Eye (tissue), 1 donor: Measurements from ENCODE around the gene POU5F2.

Experiments used
- DNase-seq: peaks from one replicate; pipeline ENCODE4 v3.0.0-alpha.2; 2015

Gene POU5F2

GRCh38 chr5:93715761-93716160 is 25.6 kb downstream of the POU5F2 start:
- DNase-seq, result no peak

- DNase-seq, result no peak
These were observed 26.1 kb downstream of the POU5F2 start for GRCh38 chr5:93715327-93715726.

DNA sequence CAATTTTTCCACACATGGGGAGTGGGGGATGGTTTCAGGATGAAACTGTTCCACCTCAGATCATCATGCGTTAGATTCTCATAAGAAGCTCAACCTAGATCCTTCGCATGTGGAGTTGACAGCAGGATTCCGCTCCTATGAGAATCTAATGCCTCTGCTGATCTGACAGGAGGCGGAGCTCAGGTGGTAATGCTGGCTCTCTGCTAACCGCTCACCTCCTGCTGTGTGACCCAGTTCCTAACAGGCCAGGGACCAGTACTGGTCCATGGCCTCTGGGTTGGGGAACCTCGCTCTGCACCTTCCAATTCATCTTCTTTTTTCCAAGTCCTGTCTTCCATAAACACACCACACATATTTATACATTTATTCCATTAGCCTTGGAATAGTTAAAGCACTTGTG is 33.0 kb downstream of the POU5F2 start:
- DNase-seq, result no peak

GRCh38 chr5:93705896-93706295 is 35.5 kb downstream of the POU5F2 start:
- no peak for DNase-seq

DNA sequence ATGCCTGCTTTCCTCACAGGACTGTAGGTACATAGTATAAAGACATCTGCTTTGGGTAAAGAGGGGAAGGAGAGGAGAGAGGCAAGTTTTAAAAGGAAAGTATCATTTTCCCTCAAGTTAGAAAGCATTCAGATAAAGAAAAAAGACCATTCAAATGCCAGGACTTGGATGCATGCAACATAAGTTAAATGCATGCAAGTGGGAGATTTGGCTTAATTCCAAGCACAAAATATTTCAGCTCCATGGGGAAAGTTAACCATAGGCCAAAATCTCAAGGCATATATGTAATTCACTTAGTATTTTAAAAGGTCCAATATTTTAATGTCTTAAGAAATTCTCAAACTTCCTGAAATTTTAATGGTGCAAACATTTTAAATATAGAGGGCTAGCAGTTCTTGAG is 36.4 kb downstream of the POU5F2 start:
- no peak for DNase-seq

- DNase-seq, result no peak
These were observed 49.4 kb downstream of the POU5F2 start for GRCh38 chr5:93691997-93692396.
